ENCODE data around the gene TRAPPC8. TPM values are rescaled to one million over a fixed set of nuclear protein-coding genes. Genes with fewer than 3 reads are reported as not detected.

TRAPPC8 gene
- polyA plus RNA-seq, 1 donor from 2014 or later = 57.8 TPM

GRCh38 chr18:31980863-31981262 is 37.9 kb upstream of the TRAPPC8 start:
- no peak overlapping the region for H2AFZ ChIP-seq (ENCODE audit: low read depth, low read length)
- H3K4me3 ChIP-seq (ENCODE audit: low read length) = no peak overlapping the region
- H3K9me2 ChIP-seq (ENCODE audit: insufficient read depth, low read length) = no peaks in the 10 kb centered on the region
- no peaks in the 10 kb centered on the region for H3K36me3 ChIP-seq (ENCODE audit: insufficient read depth, low read length)
- H3K9ac ChIP-seq (ENCODE audit: low read length) = no peak overlapping the region
- TF ChIP-seq MXI1 (conservative IDR thresholded peaks at IDR 0.05; ENCODE audit: poor library complexity, severe bottlenecking) (no peak), EZH2 (IDR thresholded peaks at IDR 0.05; ENCODE audit: borderline replicate concordance, insufficient read depth, low read length, poor library complexity, severe bottlenecking) (no peak)
- no peaks in the 10 kb centered on the region for H4K20me1 ChIP-seq (ENCODE audit: insufficient read depth)
- H3K9me3 ChIP-seq (ENCODE audit: low read length) = no peaks in the 10 kb centered on the region
- H3K4me2 ChIP-seq (ENCODE audit: low read length) = no peak overlapping the region
- H3F3A ChIP-seq (ENCODE audit: insufficient read depth, low read length, poor library complexity, severe bottlenecking) = no peaks in the 10 kb centered on the region
- H3K27ac ChIP-seq (ENCODE audit: low read length) = no peak overlapping the region
- H3K27me3 ChIP-seq (ENCODE audit: insufficient read depth, low read depth, low read length) = no peaks in the 10 kb centered on the region
- H3K79me2 ChIP-seq (replicated peaks; ENCODE audit: insufficient read depth, low read length) = no peaks in the 10 kb centered on the region

- H3K9ac ChIP-seq (ENCODE audit: low read length) = no peak overlapping the region
- no peaks in the 10 kb centered on the region for H3K9me3 ChIP-seq (ENCODE audit: low read length)
These were observed 36.8 kb upstream of the TRAPPC8 start for GRCh38 chr18:31979714-31980113.

More at GRCh38 chr18:31979714-31980113, 36.8 kb upstream of the TRAPPC8 start:
- Histone ChIP-seq H3K79me2 (replicated peaks; ENCODE audit: insufficient read depth, low read length) (no peaks in the 10 kb centered on the region), H3K36me3 (ENCODE audit: insufficient read depth, low read length) (no peaks in the 10 kb centered on the region), H3K4me3 (ENCODE audit: low read length) (no peak overlapping the region), H3K4me2 (ENCODE audit: low read length) (no peak overlapping the region), H3K9me2 (ENCODE audit: insufficient read depth, low read length) (no peaks in the 10 kb centered on the region), H2AFZ (ENCODE audit: low read depth, low read length) (no peak overlapping the region), H3K27me3 (ENCODE audit: insufficient read depth, low read depth, low read length) (no peaks in the 10 kb centered on the region), H4K20me1 (ENCODE audit: insufficient read depth) (no peaks in the 10 kb centered on the region), H3F3A (ENCODE audit: insufficient read depth, low read length, poor library complexity, severe bottlenecking) (no peaks in the 10 kb centered on the region), H3K27ac (ENCODE audit: low read length) (no peak overlapping the region)
- TF ChIP-seq SMC3 (conservative IDR thresholded peaks at IDR 0.05; ENCODE audit: poor library complexity) (no peak), RAD21 (conservative IDR thresholded peaks at IDR 0.05) (no peak), REST (IDR thresholded peaks at IDR 0.05; ENCODE audit: borderline replicate concordance) (no peak), TAF1 (IDR thresholded peaks at IDR 0.05; ENCODE audit: low read depth) (no peak), CTCF (IDR thresholded peaks at IDR 0.05; ENCODE audit: poor library complexity, severe bottlenecking) (no peak), MXI1 (conservative IDR thresholded peaks at IDR 0.05; ENCODE audit: poor library complexity, severe bottlenecking) (no peak), POLR2AphosphoS5 (IDR thresholded peaks at IDR 0.05) (no peak), EZH2 (IDR thresholded peaks at IDR 0.05; ENCODE audit: borderline replicate concordance, insufficient read depth, low read length, poor library complexity, severe bottlenecking) (no peak)

All from neural cell (in vitro differentiated cells).